PFSK-1 (cell line): ENCODE data around the gene TRIM5.

Source experiments
- FOXP2 ChIP-seq: optimal IDR thresholded peaks from 2 replicates; pipeline ENCODE3; 2011; ENCODE audit warnings: borderline replicate concordance, control low read depth, inconsistent platforms; ENCODE audit not compliant: insufficient read depth; ENCODE audit errors: extremely low read length, extremely low read depth
- POLR2AphosphoS5 ChIP-seq: IDR thresholded peaks from 2 replicates; pipeline ENCODE4 v1.6.1; 2012; ENCODE audit warnings: low read depth, mild to moderate bottlenecking, control low read depth, low read length, moderate library complexity
- REST ChIP-seq, 2 experiments: IDR thresholded peaks; 2 replicates each; pipeline versions ENCODE4 v1.6.1 to v1.8.0; 2011 to 2012; ENCODE audit warnings: low read depth in 2 of 2, low read length in 2 of 2, control low read depth in 1 of 2, inconsistent platforms in 1 of 2, mild to moderate bottlenecking in 1 of 2, moderate library complexity in 1 of 2; ENCODE audit not compliant: insufficient read depth in 1 of 2
- SIN3A ChIP-seq: IDR thresholded peaks from 2 replicates; pipeline ENCODE4 v1.6.1; 2012; ENCODE audit warnings: mild to moderate bottlenecking, low read length, moderate library complexity, borderline replicate concordance; ENCODE audit not compliant: insufficient read depth
- TAF1 ChIP-seq: IDR thresholded peaks from 2 replicates; pipeline ENCODE4 v1.6.1; 2012; ENCODE audit warnings: low read length, control low read depth, borderline replicate concordance; ENCODE audit not compliant: insufficient read depth

Gene TRIM5

GRCh38 chr11:5631417-5631816 lies 53.5 kb downstream of the TRIM5 start:
- TF ChIP-seq REST (IDR thresholded peaks at IDR 0.05; ENCODE audit: insufficient read depth in 1 of 2, low read depth in 2 of 2, low read length in 2 of 2) = no peak
- no peak for TF ChIP-seq SIN3A
- no peak for TF ChIP-seq POLR2AphosphoS5
- no peak for TF ChIP-seq TAF1

- TF ChIP-seq FOXP2 (no peak), POLR2AphosphoS5 (no peak), REST (IDR thresholded peaks at IDR 0.05; ENCODE audit: insufficient read depth in 1 of 2, low read depth in 2 of 2, low read length in 2 of 2) (no peak), TAF1 (no peak), SIN3A (no peak)
Observed at GRCh38 chr11:5626196-5626595, 58.7 kb downstream of the TRIM5 start.

- TF ChIP-seq FOXP2 (no peak), SIN3A (no peak)
Observed at GRCh38 chr11:5625281-5625680, 59.6 kb downstream of the TRIM5 start.

GRCh38 chr11:5624489-5625279 lies 60.2 kb downstream of the TRIM5 start, which contains the start of gene TRIM34:
TSS of gene TRIM34 (plus strand) at chr11:5625001. CDS start at chr11:5632332, 7,331 bp downstream.
- TF ChIP-seq POLR2AphosphoS5 (peak; percentile 33; the same call in 1 of the 2 replicates), REST (IDR thresholded peaks at IDR 0.05; ENCODE audit: insufficient read depth in 1 of 2, low read depth in 2 of 2, low read length in 2 of 2) (no peak)

- TF ChIP-seq REST (IDR thresholded peaks at IDR 0.05; ENCODE audit: insufficient read depth in 1 of 2, low read depth in 2 of 2, low read length in 2 of 2) (no peak), TAF1 (no peak), FOXP2 (no peak), POLR2AphosphoS5 (no peak), SIN3A (no peak)
Observed at GRCh38 chr11:5622802-5623201, 62.1 kb downstream of the TRIM5 start.
